Transverse colon (tissue), 4 donors: ENCODE measurements around the gene CALB2. TPM values are rescaled to one million over a fixed set of nuclear protein-coding genes. Genes with fewer than 3 reads are reported as not detected.

ENCODE experiments used
- DNase-seq: peaks from one replicate; pipeline ENCODE4 v3.0.0-alpha.2; 2019
- H3K27ac ChIP-seq, 4 donors: fragments of 200-600 bp; sonication (generic); 2 replicates each; pipeline ENCODE4 v1.5.1; 2016 to 2018; ENCODE audit warnings: inconsistent platforms in 4 of 4
- H3K27me3 ChIP-seq: fragments of 200-600 bp; sonication (generic); 2 replicates; pipeline ENCODE4 v1.5.1; 2017; ENCODE audit warnings: inconsistent platforms
- H3K36me3 ChIP-seq, 4 donors: fragments of 200-600 bp; sonication (generic); 2 replicates each; pipeline ENCODE4 v1.5.1; 2017 to 2019; ENCODE audit warnings: inconsistent platforms in 4 of 4
- H3K4me1 ChIP-seq, 4 donors: fragments of 200-600 bp; sonication (generic); 2 replicates each; pipeline ENCODE4 v1.5.1; 2017 to 2020; ENCODE audit warnings: inconsistent platforms in 4 of 4
- H3K4me3 ChIP-seq, 4 donors: fragments of 200-600 bp; sonication (generic); 1 replicate in 1 of 4; 2 replicates in 3 of 4; pipeline versions ENCODE4 v1.5.1 to v1.6.1; 2017 to 2019; ENCODE audit warnings: inconsistent platforms in 4 of 4
- H3K9me3 ChIP-seq, 2 donors: fragments of 200-600 bp; sonication (generic); 2 replicates each; pipeline ENCODE4 v1.5.1; 2017 to 2019; ENCODE audit warnings: inconsistent platforms in 2 of 2
- EP300 ChIP-seq: sonication (generic); formaldehyde crosslinking; IDR thresholded peaks from one replicate; pipeline ENCODE4 v1.6.1; 2017; ENCODE audit warnings: antibody characterized with exemption, low read depth
- POLR2A ChIP-seq: fragments of 450-650 bp; IDR thresholded peaks from one replicate; pipeline ENCODE4 v1.6.1; 2016; ENCODE audit warnings: antibody characterized with exemption, mild to moderate bottlenecking, moderate library complexity
- POLR2AphosphoS5 ChIP-seq, 3 donors: sonication (generic); formaldehyde crosslinking; IDR thresholded peaks; one replicate each; pipeline ENCODE4 v1.6.1; 2016; ENCODE audit warnings: antibody characterized with exemption in 3 of 3
- WGBS, 2 donors: methylation state at CpG; one replicate each; pipeline ENCODE4 v1.1.5; 2018; ENCODE audit warnings: low coverage in 1 of 2; 5-methylcytosine and 5-hydroxymethylcytosine counted together
- in situ Hi-C, 4 donors: fragments of 200-750 bp; cut with MboI; loops; one replicate each; pipeline versions ENCODE4 v1.15.0 to v1.15.1; 2017; ENCODE audit warnings: low sequenced_read_pairs in 3 of 4, low pct_ligation_motif_present in 1 of 4, low pct_unique_long_range_greater_than_20kb in 1 of 4
- intact Hi-C: fragments of 100-400 bp; cut with DNase I; formaldehyde crosslinking; loops from one replicate; pipeline ENCODE4 v1.15.1; 2023; ENCODE audit warnings: low total_unique reads
- total RNA-seq, 4 donors: library from RNA; depleted of rRNA; stranded (reverse); fragments of >200 nt; gene quantifications; one replicate each; pipeline ENCODE4 v1.1.0, GENCODE V29; 2016
- TF ChIP-seq, protein P1 (sequence below), 5 experiments: fragments of 200-600 bp in 3 of 5; fragments of 450-650 bp in 2 of 5; sonication (generic) in 3 of 5; IDR thresholded peaks; 1 replicate in 2 of 5; 2 replicates in 3 of 5; pipeline ENCODE4 v1.5.1; 2016 to 2017; ENCODE audit warnings: antibody characterized with exemption in 5 of 5, inconsistent platforms in 3 of 5, mild to moderate bottlenecking in 2 of 5, moderate library complexity in 1 of 5

The CALB2 gene
- total RNA-seq, 4 donors from 2014 or later = 2.0 to 4.0 (median 4.0) TPM; not detected in 1

DNA sequence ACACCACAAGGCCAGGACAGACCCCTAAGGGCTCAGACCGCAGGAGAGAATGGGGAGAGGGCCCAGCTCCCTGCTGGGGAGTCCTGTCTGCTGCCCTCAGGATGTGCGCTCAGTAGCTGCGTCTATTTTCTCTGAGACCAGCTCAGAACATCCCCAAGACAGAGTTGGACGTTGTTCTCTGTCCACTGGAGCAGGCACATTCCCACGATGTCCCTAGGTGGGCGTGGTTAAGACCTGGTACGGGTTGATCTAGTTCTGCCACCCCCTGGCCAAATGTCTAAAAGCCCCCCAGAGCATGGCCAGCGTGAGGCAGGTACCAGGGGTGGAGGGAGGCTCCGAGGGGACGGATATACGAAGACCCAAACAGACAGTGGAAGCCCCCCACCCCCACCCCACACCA is 842 bp upstream of the CALB2 start:
- no peaks in the 10 kb centered on the region for H3K9me3 ChIP-seq
- intact Hi-C loops = no loop called here
- no peaks in the 10 kb centered on the region for H3K36me3 ChIP-seq
- no peak for DNase-seq
- no peak overlapping the region for H3K27ac ChIP-seq
- WGBS, 2 donors = 16 to 22% methylated on average over 6 to 11 of the region's 11 CpGs
- TF ChIP-seq POLR2A = no peak
- TF ChIP-seq, protein P1, sequence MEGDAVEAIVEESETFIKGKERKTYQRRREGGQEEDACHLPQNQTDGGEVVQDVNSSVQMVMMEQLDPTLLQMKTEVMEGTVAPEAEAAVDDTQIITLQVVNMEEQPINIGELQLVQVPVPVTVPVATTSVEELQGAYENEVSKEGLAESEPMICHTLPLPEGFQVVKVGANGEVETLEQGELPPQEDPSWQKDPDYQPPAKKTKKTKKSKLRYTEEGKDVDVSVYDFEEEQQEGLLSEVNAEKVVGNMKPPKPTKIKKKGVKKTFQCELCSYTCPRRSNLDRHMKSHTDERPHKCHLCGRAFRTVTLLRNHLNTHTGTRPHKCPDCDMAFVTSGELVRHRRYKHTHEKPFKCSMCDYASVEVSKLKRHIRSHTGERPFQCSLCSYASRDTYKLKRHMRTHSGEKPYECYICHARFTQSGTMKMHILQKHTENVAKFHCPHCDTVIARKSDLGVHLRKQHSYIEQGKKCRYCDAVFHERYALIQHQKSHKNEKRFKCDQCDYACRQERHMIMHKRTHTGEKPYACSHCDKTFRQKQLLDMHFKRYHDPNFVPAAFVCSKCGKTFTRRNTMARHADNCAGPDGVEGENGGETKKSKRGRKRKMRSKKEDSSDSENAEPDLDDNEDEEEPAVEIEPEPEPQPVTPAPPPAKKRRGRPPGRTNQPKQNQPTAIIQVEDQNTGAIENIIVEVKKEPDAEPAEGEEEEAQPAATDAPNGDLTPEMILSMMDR (IDR thresholded peaks at IDR 0.05) = no peak
- no peak for TF ChIP-seq EP300
- no peak for TF ChIP-seq POLR2AphosphoS5 (IDR thresholded peaks at IDR 0.05)
- in situ Hi-C loops = no loop called here
- H3K4me3 ChIP-seq = no peak overlapping the region
- peaks cover 0 to 11% (median 4%) of the 10 kb centered on the region in 4 donors for H3K4me1 ChIP-seq
- H3K27me3 ChIP-seq = peaks cover 32% of the 10 kb centered on the region

DNA sequence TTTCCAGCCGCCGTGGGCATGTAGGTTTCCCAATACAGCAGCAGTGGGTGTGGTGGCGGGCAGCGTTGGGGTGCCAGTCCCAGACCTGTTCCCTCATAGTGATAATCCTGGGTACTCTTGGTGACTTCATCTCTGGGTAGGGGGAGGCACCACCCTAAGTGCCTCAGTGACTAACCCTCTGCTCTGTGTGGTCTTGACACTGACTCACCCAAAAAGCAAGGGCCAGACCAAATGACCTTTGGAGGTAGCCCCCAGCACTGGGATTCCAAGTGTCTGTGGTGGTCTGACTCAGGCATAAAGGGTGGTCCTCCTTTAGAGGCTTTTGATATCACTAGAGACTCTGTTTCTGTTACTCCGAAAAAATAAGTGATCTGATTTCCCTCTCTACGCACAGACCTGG is 908 bp downstream of the CALB2 start:
- intact Hi-C loops = no loop called here
- DNase-seq = no peak
- TF ChIP-seq, protein P1 (IDR thresholded peaks at IDR 0.05) = no peak
- no peak for TF ChIP-seq POLR2A
- Histone ChIP-seq H3K27me3 (peaks cover 39% of the 10 kb centered on the region), H3K4me1 (peaks cover 0 to 11% (median 4%) of the 10 kb centered on the region in 4 donors), H3K4me3 (no peak overlapping the region), H3K27ac (no peak overlapping the region), H3K36me3 (no peaks in the 10 kb centered on the region), H3K9me3 (no peaks in the 10 kb centered on the region)
- WGBS, 2 donors = 90% methylated on average over 6 of the region's 6 CpGs; no CpG with 5 or more reads in 1 of the 2 donors
- in situ Hi-C loops = no loop called here

DNA sequence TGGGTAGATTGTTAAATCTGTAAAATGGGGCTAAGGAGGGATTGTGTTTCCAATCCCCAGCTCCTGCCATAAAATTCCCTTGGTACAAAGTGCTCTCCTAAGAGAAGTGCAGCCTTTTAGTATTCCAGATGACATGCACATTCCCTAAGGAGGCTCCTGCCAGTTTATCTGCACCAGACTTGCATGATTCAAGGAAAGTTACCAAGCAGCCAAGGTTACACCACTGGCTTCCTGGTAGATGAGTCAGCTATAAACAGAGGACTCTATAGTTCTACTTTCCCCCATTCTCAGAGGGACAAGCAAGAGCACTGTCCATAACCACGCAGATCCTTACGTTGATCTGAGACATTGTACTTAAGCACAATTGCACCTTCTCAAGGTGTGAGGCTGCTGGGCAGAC is 1.9 kb downstream of the CALB2 start:
- no peaks in the 10 kb centered on the region for H3K9me3 ChIP-seq
- H3K36me3 ChIP-seq = no peaks in the 10 kb centered on the region
- DNase-seq = no peak
- no peak overlapping the region for H3K4me3 ChIP-seq
- H3K27me3 ChIP-seq = peaks cover 41% of the 10 kb centered on the region
- no peak overlapping the region for H3K27ac ChIP-seq
- peaks cover 0 to 11% (median 4%) of the 10 kb centered on the region in 4 donors for H3K4me1 ChIP-seq
- intact Hi-C loops (no loop called here), in situ Hi-C loops (no loop called here)
- TF ChIP-seq, protein P1 (IDR thresholded peaks at IDR 0.05) = no peak
- WGBS, 2 donors = 69% methylated on average over 2 of the region's 2 CpGs; no CpG with 5 or more reads in 1 of the 2 donors

DNA sequence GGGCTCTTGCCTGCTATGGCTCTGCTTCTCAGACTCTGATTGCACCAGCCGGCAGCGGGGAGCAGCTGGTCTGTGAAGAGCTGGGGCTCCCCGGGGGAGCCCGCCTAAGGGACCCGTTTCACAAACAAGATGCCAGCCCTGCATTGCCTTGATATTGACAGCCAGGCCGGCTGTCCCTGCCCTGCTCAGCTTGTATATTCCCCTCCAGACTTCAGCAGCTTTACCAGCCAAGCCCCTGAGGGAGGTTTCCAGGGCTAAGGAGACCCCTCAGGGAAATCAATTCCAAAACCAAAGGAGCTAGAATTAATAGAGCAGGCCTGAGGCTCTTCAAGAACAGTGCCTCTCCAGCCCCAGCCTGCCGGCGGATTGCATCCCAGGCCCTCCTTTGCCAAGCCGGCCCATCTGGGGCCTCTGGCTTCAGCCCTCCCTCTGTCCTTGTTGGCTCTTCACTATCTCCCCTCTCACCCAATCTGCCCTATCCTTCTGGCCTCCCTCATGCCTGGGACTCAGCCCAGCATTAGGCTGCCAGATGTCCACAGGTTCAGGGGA is 5.7 kb downstream of the CALB2 start:
- 57 to 77% methylated on average over 3 to 9 of the region's 9 CpGs for WGBS, 2 donors
- intact Hi-C loops (no loop called here), in situ Hi-C loops (no loop called here)
- H3K27ac ChIP-seq = no peak overlapping the region
- no peaks in the 10 kb centered on the region for H3K4me1 ChIP-seq
- H3K27me3 ChIP-seq = peaks cover 27% of the 10 kb centered on the region
- no peaks in the 10 kb centered on the region for H3K9me3 ChIP-seq
- no peaks in the 10 kb centered on the region for H3K36me3 ChIP-seq
- DNase-seq = no peak
- H3K4me3 ChIP-seq = no peak overlapping the region
- TF ChIP-seq EP300 (no peak), POLR2AphosphoS5 (IDR thresholded peaks at IDR 0.05) (no peak), POLR2A (no peak)
- TF ChIP-seq, protein P1 (IDR thresholded peaks at IDR 0.05) = no peak
